Measurements from ENCODE around the gene MAGI2. TPM values are rescaled to one million over a fixed set of nuclear protein-coding genes. Genes with fewer than 3 reads are reported as not detected.
"Not testable (repeated sequence)": the region's sequence is repeated elsewhere in the genome, so short reads cannot be mapped to it uniquely, and the experiment has no call there.

Gene MAGI2
- total RNA-seq, 1 experiment from 2014 or later: 0.34 TPM

DNA sequence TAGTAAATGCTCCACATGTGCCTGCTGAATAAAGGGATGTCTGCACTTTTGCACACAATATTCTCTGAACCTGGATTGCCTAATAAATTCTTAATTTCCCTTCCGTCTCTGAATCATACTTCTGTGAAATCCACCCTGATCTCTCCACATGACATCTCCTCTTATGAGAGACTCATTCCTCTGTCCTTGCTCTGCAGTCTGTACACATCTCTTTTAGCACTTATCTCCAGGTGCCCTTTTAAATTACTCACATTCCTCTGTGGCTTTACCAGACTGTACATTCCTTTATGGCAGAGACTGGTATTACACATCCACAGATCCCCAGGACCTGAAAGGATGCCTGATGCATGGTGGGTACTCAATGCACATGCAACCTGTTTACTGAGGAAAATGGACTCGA lies 1127.3 kb downstream of the MAGI2 start:
- Histone ChIP-seq H3K9me3 (ENCODE audit: low read depth, low read length, poor library complexity, severe bottlenecking) (no peaks in the 10 kb centered on the region), H3K27me3 (replicated peaks; ENCODE audit: insufficient read depth, low read depth, low read length, poor library complexity) (peaks cover 4% of the 10 kb centered on the region), H3K4me3 (ENCODE audit: low read depth, low read length, poor library complexity, severe bottlenecking) (no peak overlapping the region), H3K36me3 (ENCODE audit: insufficient read depth, low read length, poor library complexity, severe bottlenecking) (no peaks in the 10 kb centered on the region), H3K27ac (ENCODE audit: low read depth, low read length, poor library complexity, severe bottlenecking) (no peak overlapping the region), H3K4me1 (ENCODE audit: insufficient read depth, low read length, poor library complexity, severe bottlenecking) (no peaks in the 10 kb centered on the region)
- intact Hi-C loops (cut with micrococcal nuclease; ENCODE audit: unreplicated experiment): loop anchor here (10.0 kb wide), 1 partner anchor 59 kb away; no protein-coding TSS in a partner anchor
- TF ChIP-seq EZH2 (IDR thresholded peaks at IDR 0.05; ENCODE audit: borderline replicate concordance, low read depth, low read length, poor library complexity, severe bottlenecking): no peak
- TF ChIP-seq, protein P1, sequence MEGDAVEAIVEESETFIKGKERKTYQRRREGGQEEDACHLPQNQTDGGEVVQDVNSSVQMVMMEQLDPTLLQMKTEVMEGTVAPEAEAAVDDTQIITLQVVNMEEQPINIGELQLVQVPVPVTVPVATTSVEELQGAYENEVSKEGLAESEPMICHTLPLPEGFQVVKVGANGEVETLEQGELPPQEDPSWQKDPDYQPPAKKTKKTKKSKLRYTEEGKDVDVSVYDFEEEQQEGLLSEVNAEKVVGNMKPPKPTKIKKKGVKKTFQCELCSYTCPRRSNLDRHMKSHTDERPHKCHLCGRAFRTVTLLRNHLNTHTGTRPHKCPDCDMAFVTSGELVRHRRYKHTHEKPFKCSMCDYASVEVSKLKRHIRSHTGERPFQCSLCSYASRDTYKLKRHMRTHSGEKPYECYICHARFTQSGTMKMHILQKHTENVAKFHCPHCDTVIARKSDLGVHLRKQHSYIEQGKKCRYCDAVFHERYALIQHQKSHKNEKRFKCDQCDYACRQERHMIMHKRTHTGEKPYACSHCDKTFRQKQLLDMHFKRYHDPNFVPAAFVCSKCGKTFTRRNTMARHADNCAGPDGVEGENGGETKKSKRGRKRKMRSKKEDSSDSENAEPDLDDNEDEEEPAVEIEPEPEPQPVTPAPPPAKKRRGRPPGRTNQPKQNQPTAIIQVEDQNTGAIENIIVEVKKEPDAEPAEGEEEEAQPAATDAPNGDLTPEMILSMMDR (conservative IDR thresholded peaks at IDR 0.05; ENCODE audit: low read depth, low read length): no peak
- no peak for DNase-seq (ENCODE audit: low spot score)
- no TSS peak for BruUV-seq (replicated peaks)
- ChIA-PET CTCF (no interaction called here), POLR2A (ENCODE audit: low non-redundant PET) (no interaction called here)

DNA sequence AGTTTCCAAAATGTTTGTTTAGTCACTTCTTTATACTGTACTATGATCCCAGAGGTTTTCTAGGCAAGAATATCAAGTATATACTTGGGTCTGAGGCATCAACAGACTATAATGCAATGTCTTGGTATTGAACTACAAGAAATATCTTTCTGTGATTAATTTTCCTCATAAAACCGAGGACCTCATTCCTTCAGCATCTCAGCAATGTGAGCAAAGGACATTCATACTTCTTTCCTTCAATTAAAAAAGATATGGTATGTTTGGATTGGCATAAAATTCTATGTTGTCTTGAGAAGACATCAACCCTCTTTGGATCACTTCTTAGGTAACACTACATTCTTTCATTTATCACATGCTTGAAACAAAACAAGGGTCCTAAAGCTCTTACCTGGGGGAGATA lies 1130.3 kb downstream of the MAGI2 start:
- Histone ChIP-seq H3K9me3 (ENCODE audit: low read depth, low read length, poor library complexity, severe bottlenecking) (no peaks in the 10 kb centered on the region), H3K36me3 (ENCODE audit: insufficient read depth, low read length, poor library complexity, severe bottlenecking) (no peaks in the 10 kb centered on the region), H3K4me1 (ENCODE audit: insufficient read depth, low read length, poor library complexity, severe bottlenecking) (no peaks in the 10 kb centered on the region), H3K4me3 (ENCODE audit: low read depth, low read length, poor library complexity, severe bottlenecking) (no peak overlapping the region), H3K27me3 (replicated peaks; ENCODE audit: insufficient read depth, low read depth, low read length, poor library complexity) (peaks cover 4% of the 10 kb centered on the region), H3K27ac (ENCODE audit: low read depth, low read length, poor library complexity, severe bottlenecking) (no peak overlapping the region)
- POLR2A ChIA-PET (ENCODE audit: low non-redundant PET): no interaction called here
- BruUV-seq (replicated peaks): no TSS peak
- CTCF ChIA-PET: no interaction called here
- TF ChIP-seq EZH2 (IDR thresholded peaks at IDR 0.05; ENCODE audit: borderline replicate concordance, low read depth, low read length, poor library complexity, severe bottlenecking): no peak
- TF ChIP-seq, protein P1 (conservative IDR thresholded peaks at IDR 0.05; ENCODE audit: low read depth, low read length): no peak
- intact Hi-C loops (cut with micrococcal nuclease; ENCODE audit: unreplicated experiment): loop anchor here (10.0 kb wide), 1 partner anchor 62 kb away; no protein-coding TSS in a partner anchor
- no peak for DNase-seq (ENCODE audit: low spot score)

DNA sequence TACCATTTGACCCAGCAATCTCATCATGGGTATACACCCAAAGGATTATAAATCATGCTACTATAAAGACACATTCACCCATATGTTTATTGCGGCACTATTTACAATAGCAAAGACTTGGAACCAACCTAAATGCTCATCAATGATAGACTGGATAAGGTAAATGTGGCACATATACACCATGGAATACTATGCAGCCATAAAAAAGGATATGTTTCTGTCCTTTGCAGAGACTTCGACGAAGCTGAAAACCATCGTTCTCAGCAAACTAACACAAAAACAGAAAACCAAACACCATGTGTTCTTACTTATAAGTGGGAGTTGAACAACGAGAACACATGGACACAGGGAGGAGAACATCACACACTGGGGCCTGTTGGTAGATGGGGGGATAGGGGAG lies 1131.2 kb downstream of the MAGI2 start:
- CTCF ChIA-PET; H3K36me3 ChIP-seq (ENCODE audit: insufficient read depth, low read length, poor library complexity, severe bottlenecking); H3K4me1 ChIP-seq (ENCODE audit: insufficient read depth, low read length, poor library complexity, severe bottlenecking); H3K9me3 ChIP-seq (ENCODE audit: low read depth, low read length, poor library complexity, severe bottlenecking); BruUV-seq (replicated peaks); H3K4me3 ChIP-seq (ENCODE audit: low read depth, low read length, poor library complexity, severe bottlenecking); H3K27ac ChIP-seq (ENCODE audit: low read depth, low read length, poor library complexity, severe bottlenecking); DNase-seq (ENCODE audit: low spot score); H3K27me3 ChIP-seq (replicated peaks; ENCODE audit: insufficient read depth, low read depth, low read length, poor library complexity); POLR2A ChIA-PET (ENCODE audit: low non-redundant PET): not testable (repeated sequence)
- intact Hi-C loops (cut with micrococcal nuclease; ENCODE audit: unreplicated experiment): loop anchor here (10.0 kb wide), 1 partner anchor 63 kb away; no protein-coding TSS in a partner anchor

DNA sequence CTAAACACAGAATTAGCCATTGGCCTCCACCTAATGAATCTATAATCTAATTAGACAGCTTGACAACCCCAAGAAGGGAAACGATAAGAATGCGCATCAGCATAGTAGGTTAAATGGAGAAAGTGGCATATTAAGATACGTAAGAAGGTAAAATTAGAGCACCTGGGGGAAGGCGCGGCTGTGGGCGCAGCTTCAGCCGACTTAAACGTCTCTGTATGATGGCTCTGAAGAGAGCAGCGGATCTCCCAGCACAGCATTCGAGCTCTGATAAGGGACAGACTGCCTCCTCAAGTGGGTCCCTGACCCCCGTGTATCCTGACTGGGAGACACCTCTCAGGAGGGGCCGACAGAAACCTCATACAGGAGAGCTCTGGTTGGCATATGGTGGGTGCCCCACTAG lies 1136.1 kb downstream of the MAGI2 start:
- Histone ChIP-seq H3K27ac (ENCODE audit: low read depth, low read length, poor library complexity, severe bottlenecking) (no peak overlapping the region), H3K27me3 (replicated peaks; ENCODE audit: insufficient read depth, low read depth, low read length, poor library complexity) (peaks cover 21% of the 10 kb centered on the region), H3K4me3 (ENCODE audit: low read depth, low read length, poor library complexity, severe bottlenecking) (no peak overlapping the region), H3K36me3 (ENCODE audit: insufficient read depth, low read length, poor library complexity, severe bottlenecking) (no peaks in the 10 kb centered on the region), H3K9me3 (ENCODE audit: low read depth, low read length, poor library complexity, severe bottlenecking) (no peaks in the 10 kb centered on the region), H3K4me1 (ENCODE audit: insufficient read depth, low read length, poor library complexity, severe bottlenecking) (no peaks in the 10 kb centered on the region)
- POLR2A ChIA-PET (ENCODE audit: low non-redundant PET): no interaction called here
- BruUV-seq (replicated peaks): no TSS peak
- TF ChIP-seq, protein P1 (conservative IDR thresholded peaks at IDR 0.05; ENCODE audit: low read depth, low read length): no peak
- no peak for TF ChIP-seq EZH2 (IDR thresholded peaks at IDR 0.05; ENCODE audit: borderline replicate concordance, low read depth, low read length, poor library complexity, severe bottlenecking)
- intact Hi-C loops (cut with micrococcal nuclease; ENCODE audit: unreplicated experiment): no loop called here
- CTCF ChIA-PET: no interaction called here
- DNase-seq (ENCODE audit: low spot score): no peak

Measured in A673 (cell line).